K562 (cell line): ENCODE measurements around the gene ENO2. TPM values are rescaled to one million over a fixed set of nuclear protein-coding genes. Genes with fewer than 3 reads are reported as not detected.
A peak's percentile ranks its signal among the peaks of the same experiment; 100 is the strongest.

Experiments
- ATAC-seq: fragments of 200-7000 bp; cut with Tn5 transposase; 3 replicates; pipeline ENCODE4 v1.9.1; 2020; ENCODE audit warnings: moderate library complexity
- BruUV-seq: library from RNA; stranded (reverse); fragments of 400-500 nt; replicated peaks from 2 replicates; lab custom pipeline; 2021; lab: Mats Ljungman, UMichigan
- CTCF ChIA-PET: fragments of 300-600 bp; formaldehyde crosslinking; extraction: SDS; loops from one replicate; lab custom pipeline; 2021; ENCODE audit warnings: low intra/inter-chr PET ratio; lab: Yijun Ruan, JAX
- POLR2A ChIA-PET: fragments of 300-600, 350-650 bp; sonication (Branson Sonifier 250); formaldehyde crosslinking; extraction: SDS; loops from one replicate; lab custom pipeline; 2021; ENCODE audit warnings: antibody characterized with exemption, inconsistent platforms; lab: Yijun Ruan, JAX
- DNase-seq, 4 experiments: peaks; one replicate each; pipeline versions ENCODE4 v3.0.0 to v3.0.0-alpha.2; 2011 to 2018; ENCODE audit warnings: low spot score in 3 of 4, mixed read lengths in 3 of 4; ENCODE audit errors: extremely low read depth in 1 of 4
- FAIRE-seq: peaks from 2 replicates; lab custom pipeline; 2011; peaks lifted over from hg19 to GRCh38; lab: Jason Lieb, UNC
- H2AFZ ChIP-seq: 2 replicates; pipeline ENCODE4 v1.6.0; 2011; ENCODE audit warnings: low read depth, low read length, control low read depth, inconsistent platforms
- H3K27ac ChIP-seq: fragments of 200-600 bp; 3 replicates; pipeline ENCODE4 v1.8.0; 2011; ENCODE audit warnings: low read depth, mild to moderate bottlenecking, control low read depth, inconsistent platforms, low read length, moderate library complexity, mixed read lengths; ENCODE audit errors: extremely low read depth
- H3K27me3 ChIP-seq, 2 experiments: fragments of 300-600 bp in 1 of 2; 2 replicates in 1 of 2; 3 replicates in 1 of 2; pipeline versions ENCODE4 v1.6.0 to v1.8.0; 2011; ENCODE audit warnings: inconsistent platforms in 2 of 2, low read length in 2 of 2, mild to moderate bottlenecking in 1 of 2, mixed read lengths in 1 of 2, moderate library complexity in 1 of 2; ENCODE audit not compliant: control insufficient read depth in 2 of 2, insufficient read depth in 2 of 2
- H3K36me3 ChIP-seq: fragments of 300-600 bp; 3 replicates; pipeline ENCODE4 v1.8.0; 2011; ENCODE audit warnings: mild to moderate bottlenecking, low read length, inconsistent platforms; ENCODE audit not compliant: control insufficient read depth, insufficient read depth
- H3K4me1 ChIP-seq, 2 experiments: fragments of 200-600 bp in 1 of 2; replicated peaks in 1 of 2; 2 replicates in 1 of 2; 3 replicates in 1 of 2; pipeline versions ENCODE4 v1.5.1 to v1.8.0; 2011; ENCODE audit warnings: inconsistent platforms in 2 of 2, low read length in 2 of 2, mild to moderate bottlenecking in 1 of 2, mixed read lengths in 1 of 2, moderate library complexity in 1 of 2; ENCODE audit not compliant: control insufficient read depth in 2 of 2, insufficient read depth in 2 of 2
- H3K4me2 ChIP-seq: 2 replicates; pipeline ENCODE4 v1.6.1; 2011; ENCODE audit warnings: low read length, control low read depth, inconsistent platforms, mixed read lengths; ENCODE audit not compliant: insufficient read depth
- H3K4me3 ChIP-seq: fragments of 200-600 bp; sonication (generic), shearing (Covaris generic); 2 replicates; pipeline ENCODE4 v1.5.1; 2016; ENCODE audit warnings: control low read depth, inconsistent platforms
- H3K79me2 ChIP-seq: fragments of 200-600 bp; 3 replicates; pipeline ENCODE4 v1.8.0; 2011; ENCODE audit warnings: low read length, inconsistent platforms; ENCODE audit not compliant: control insufficient read depth, insufficient read depth
- H3K9ac ChIP-seq, 2 experiments: 2 replicates each; pipeline versions ENCODE4 v1.6.0 to v1.6.1; 2011; ENCODE audit warnings: low read depth in 2 of 2, low read length in 2 of 2, control low read depth in 1 of 2, inconsistent platforms in 1 of 2, mild to moderate bottlenecking in 1 of 2, mixed read lengths in 1 of 2; ENCODE audit not compliant: insufficient read depth in 1 of 2
- H3K9me1 ChIP-seq: one replicate; pipeline ENCODE4 v1.6.0; 2011; ENCODE audit warnings: inconsistent platforms, mild to moderate bottlenecking, low read length, moderate library complexity; ENCODE audit not compliant: control insufficient read depth, insufficient read depth
- H3K9me3 ChIP-seq: replicated peaks from 2 replicates; pipeline ENCODE4 v1.5.1; 2011; ENCODE audit warnings: low read depth, low read length, inconsistent platforms; ENCODE audit not compliant: control insufficient read depth, insufficient read depth
- H4K20me1 ChIP-seq: replicated peaks from 2 replicates; pipeline ENCODE4 v1.6.1; 2011; ENCODE audit warnings: low read length, inconsistent platforms, mixed read lengths; ENCODE audit not compliant: control insufficient read depth, insufficient read depth
- EGR1 ChIP-seq: fragments of 450-650 bp; conservative IDR thresholded peaks from 2 replicates; pipeline ENCODE4 v1.6.1; 2017; ENCODE audit warnings: mild to moderate bottlenecking
- HMBOX1 ChIP-seq: sonication (generic); IDR thresholded peaks from 2 replicates; pipeline ENCODE4 v1.6.1; 2016
- WGBS: fragments of 100-300 bp; shearing (Covaris generic); methylation state at CpG from one replicate; pipeline ENCODE4 v1.1.6; 2016; ENCODE audit warnings: low coverage, mixed read lengths; ENCODE audit not compliant: insufficient coverage; ENCODE audit errors: missing lambda C conversion rate; 5-methylcytosine and 5-hydroxymethylcytosine counted together
- in situ Hi-C: fragments of 300-500 bp; cut with MboI; formaldehyde crosslinking; loops from 4 replicates; pipeline ENCODE4 v1.15.0; 2018; ENCODE audit warnings: inconsistent platforms, mixed read lengths
- intact Hi-C: fragments of 100-400 bp; cut with micrococcal nuclease; formaldehyde crosslinking; loops from 2 replicates; pipeline ENCODE4 v1.14.2; 2022
- polyA plus RNA-seq, 8 experiments: library from polyadenylated mRNA; depleted of rRNA in 4 of 8; stranded (reverse) in 5 of 8; unstranded in 3 of 8; fragments of >200 nt; fragmentation: Nextera tagmentation in 2 of 8; fragmentation: Illumina TruSeq in 1 of 8; extraction: Ambion mirVana in 2 of 8; extraction: Trizol in 1 of 8; gene quantifications; 2 replicates each; pipeline versions ENCODE4 v1.2.1 to v1.2.3, GENCODE V29; 2011 to 2014; ENCODE audit warnings: inconsistent platforms in 1 of 8, missing spikeins in 1 of 8
- total RNA-seq, 7 experiments: library from RNA; depleted of rRNA in 6 of 7; stranded (reverse); fragments of >200 nt in 6 of 7; fragmentation: Illumina TruSeq in 2 of 7; extraction: Trizol in 2 of 7; gene quantifications; 2 replicates each; pipeline versions ENCODE4 v1.2.1 to v1.2.3, GENCODE V29; 2011 to 2021; ENCODE audit warnings: low replicate concordance in 1 of 7

ENO2 gene
- total and polyA plus RNA-seq, 9 of the 15 experiments (the other 6 are each of a cell fraction or from before 2014, with no cell fraction given) = 10.9 to 43.3 (median 21.0) TPM

- no peaks in the 10 kb centered on the region for H3K27me3 ChIP-seq
- intact Hi-C loops = no loop called here
- 75% methylated on average over 7 of the region's 14 CpGs for whole genome bisulfite sequencing
- no peaks in the 10 kb centered on the region for H3K9me1 ChIP-seq
- H3K4me1 ChIP-seq = peaks cover 23 to 42% of the 10 kb centered on the region in 2 experiments; a peak in 4 of 5 replicates
- H3K9ac ChIP-seq = peak overlapping the region in 1 of 2 experiments; percentile 68; a peak in 2 of 4 replicates
- ChIA-PET POLR2A (interaction anchor here (0.6 to 8.1 kb wide), 6 partner anchors 9 to 83 kb away, joined by 3 to 61 read pairs (median 6); partner anchors contain the start of genes C12orf57 and RNU7-1), CTCF (no interaction called here)
- H3K79me2 ChIP-seq = peaks cover 28% of the 10 kb centered on the region
- BruUV-seq = no TSS peak
- no peak overlapping the region for H2AFZ ChIP-seq
- ATAC-seq (no peak), DNase-seq (no peak)
- H4K20me1 ChIP-seq = no peaks in the 10 kb centered on the region
- H3K9me3 ChIP-seq = no peaks in the 10 kb centered on the region
- no peak overlapping the region for H3K4me2 ChIP-seq
- no peak overlapping the region for H3K4me3 ChIP-seq
- no peak overlapping the region for H3K27ac ChIP-seq
- no peak for TF ChIP-seq HMBOX1
- TF ChIP-seq EGR1 = peak; percentile 56
- TF ChIP-seq, all 486 proteins: peak for 1
- H3K36me3 ChIP-seq = peaks cover 69% of the 10 kb centered on the region; the same call in 2 of the 3 replicates
- no peak for FAIRE-seq
- in situ Hi-C loops = no loop called here
Measured at GRCh38 chr12:6935371-6936193, 21.2 kb downstream of the ENO2 start.
